NCI-H1092 (cell line): ENCODE data around the gene DHRS3.
A peak's percentile ranks its signal among the peaks of the same experiment; 100 is the strongest.

Experiments used
- DNase-seq: peaks from one replicate; lab custom pipeline; 2025; lab: John Stamatoyannopoulos, UW

Gene DHRS3

DNA sequence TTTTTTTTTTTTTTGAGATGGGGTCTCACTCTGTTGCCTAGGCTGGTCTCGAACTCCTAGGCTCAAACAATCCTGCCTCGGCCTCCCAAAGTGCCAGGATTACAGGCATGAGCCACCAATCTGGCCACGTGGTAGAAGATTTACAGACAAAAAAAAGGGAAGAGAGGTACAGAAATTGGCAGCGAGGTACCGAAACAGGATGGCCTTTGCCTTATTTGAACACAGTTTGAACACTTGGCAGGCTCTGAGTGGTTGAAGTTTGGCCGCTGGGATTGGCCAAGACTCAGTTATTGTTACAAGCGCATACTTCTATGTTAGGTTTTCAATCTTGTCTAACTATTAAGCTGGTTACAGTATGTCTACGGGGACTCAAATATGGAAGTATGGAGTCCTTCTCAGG lies 19.7 kb upstream of the DHRS3 start:
- DNase-seq: no peak

DNA sequence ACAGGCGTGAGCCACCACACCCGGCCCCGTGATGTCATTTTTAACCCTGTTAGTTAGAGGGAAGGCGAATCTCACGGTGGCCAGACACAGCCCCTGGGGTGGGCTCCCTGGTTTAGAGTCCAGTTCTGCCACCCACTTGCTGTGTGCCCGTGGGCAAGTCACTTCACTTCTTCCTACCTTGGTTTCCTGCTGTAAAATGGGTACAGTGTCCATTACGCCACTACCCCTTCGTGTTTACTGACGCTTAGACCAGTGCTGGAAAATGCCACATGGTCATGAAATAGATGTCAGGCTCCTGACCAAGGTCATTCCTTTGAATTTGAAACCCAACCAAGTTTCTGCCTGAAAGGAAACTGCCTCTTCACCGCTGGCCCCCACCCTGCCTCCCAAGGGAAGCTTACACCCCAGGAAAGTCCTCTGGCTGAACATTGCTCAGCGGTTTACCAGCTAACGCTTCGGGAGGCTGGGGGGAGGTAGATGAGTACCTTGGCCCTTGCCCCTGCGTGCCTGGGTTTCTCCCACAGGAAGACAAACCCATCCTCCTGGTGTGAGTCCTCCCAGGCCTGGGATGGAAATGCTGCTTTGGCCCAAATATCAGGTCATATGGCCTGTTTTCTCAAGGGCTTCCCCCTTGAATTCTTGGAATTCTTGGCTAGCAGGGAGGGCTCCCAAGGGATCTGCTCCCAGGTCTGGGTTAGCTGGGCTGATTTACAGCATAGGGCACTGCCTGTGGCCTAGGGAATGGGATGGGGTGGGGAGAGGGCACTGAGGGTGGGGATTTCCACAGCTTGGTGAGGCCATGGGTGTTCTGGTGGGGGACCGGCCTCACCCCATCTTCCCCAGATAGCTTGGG lies 18.3 kb upstream of the DHRS3 start:
- DNase-seq: no peak

DNA sequence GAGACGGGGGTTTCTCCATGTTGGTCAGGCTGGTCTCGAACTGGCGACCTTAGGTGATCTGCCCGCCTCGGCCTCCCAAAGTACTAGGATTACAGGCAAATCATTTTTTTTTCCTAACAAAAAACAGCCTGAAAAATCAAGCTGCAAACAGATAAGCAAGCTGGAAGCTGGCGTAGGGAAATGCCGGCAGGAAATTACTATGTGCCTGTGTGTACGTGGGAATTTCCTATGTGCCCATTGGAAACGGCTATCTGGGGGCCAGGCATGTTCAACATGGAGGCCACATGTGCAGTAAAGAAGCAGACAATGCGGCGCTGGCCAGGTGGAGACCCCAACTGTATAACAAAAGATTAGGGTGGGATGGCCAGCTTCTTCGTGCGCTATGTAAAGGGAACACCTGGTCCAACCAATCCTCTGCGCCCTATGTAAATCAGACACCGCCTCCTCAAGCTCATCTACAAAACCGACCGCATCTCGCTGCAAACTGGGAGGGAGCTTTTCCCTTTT lies 16.7 kb upstream of the DHRS3 start:
- DNase-seq: no peak

DNA sequence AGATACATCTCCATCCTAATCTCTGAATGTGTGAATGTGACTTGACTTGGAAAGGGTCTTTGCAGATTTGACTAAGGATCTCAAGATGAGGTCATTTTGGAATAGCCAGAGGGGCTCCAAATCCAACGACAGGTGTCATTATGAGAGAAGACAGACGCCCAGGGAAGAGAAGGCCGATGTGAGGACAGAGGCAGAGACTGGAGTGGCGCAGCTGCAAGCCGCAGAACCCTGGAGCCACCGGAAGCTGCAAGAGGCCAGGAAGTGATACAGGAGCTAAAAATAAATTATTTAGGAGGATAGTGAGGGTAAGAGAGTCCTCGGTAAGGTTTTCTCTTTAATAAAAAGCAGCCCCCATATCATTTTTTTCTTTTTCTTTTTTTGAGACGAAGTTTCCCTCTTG lies 16.1 kb upstream of the DHRS3 start:
- no peak for DNase-seq

DNA sequence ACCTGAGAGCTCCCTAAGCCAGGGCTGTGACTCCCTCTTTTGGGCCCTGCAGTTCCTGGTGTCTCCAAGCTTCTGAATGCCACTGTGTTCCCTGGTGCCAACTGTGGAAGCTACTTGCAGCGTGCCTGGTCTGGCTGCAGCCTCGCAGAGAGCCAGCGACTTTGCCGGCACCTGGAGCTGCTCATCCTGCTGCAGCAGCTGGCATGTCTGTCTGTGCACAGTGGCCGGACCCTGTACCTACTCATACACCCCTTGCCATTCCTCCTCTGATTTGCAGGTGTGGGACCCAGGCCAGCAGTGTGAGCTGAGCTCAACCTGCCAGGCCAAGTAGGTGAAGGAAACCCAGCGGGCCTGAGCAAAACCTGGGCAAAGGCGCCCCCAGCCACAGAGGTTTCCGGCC lies 13.6 kb upstream of the DHRS3 start:
- DNase-seq: no peak

DNA sequence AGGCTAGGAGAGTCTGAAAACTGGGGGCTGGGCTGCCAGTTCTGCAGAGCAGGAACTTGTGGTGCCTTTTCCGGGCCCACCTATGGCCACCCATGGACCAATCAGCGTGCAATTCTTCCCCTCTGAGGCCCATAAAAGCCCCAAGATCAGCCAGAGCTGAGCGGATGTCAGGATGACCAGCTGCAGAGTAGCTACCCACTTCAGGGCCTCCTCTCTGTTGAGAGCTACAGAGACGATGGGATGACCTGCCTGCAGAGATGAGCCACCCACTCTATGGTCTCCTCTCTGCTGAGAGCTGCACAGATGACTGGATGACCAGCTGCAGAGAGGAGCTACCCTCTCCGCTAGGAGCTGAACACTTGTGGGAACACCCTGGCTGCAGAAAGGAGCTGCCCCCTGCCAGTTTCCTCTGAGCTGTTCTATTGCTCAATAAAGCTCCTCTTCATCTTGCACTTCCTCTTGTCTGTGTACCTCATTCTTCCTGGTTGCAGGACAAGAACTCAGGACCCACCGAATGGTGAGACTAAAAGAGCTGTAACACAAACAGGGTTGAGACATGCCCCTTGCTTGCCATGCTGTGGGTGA lies 13.0 kb upstream of the DHRS3 start:
- no peak for DNase-seq

DNA sequence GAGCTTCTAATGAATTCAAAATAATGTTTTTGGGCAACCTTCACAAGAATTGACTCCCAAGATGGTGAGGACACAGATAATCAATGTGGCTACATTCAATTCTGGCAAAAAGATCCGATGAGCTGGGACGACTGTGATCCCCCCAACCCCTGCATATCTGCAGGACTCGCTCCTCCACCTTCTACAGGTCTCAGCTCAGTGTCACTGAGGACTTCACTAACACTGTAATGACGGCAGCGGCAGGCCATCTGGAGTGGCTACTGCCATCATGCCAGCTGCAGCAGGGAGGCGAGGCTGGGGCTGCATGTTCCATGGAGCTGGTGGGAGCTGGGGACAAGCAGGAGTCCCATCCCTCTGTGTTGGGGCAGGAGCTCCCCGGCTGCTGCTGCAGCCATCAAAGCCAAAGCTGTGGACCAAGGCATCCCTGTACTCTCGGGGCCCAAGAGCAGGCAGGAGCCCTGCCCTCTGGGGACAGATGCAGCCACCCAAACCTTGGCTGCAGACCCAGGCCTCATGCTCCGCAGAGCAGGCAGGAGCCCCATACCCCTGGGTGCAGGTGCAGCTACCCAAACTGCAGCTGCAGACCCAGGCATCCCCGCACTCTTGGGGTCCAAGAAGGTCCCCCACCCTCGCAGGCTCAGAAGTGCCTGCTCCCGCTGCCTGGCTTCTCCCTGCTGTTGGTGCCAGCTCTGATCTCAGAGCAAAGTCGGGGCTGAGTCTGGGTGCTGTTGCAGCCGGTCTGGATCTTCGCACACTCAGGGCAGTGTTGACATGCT lies 12.2 kb upstream of the DHRS3 start:
- no peak for DNase-seq

DNA sequence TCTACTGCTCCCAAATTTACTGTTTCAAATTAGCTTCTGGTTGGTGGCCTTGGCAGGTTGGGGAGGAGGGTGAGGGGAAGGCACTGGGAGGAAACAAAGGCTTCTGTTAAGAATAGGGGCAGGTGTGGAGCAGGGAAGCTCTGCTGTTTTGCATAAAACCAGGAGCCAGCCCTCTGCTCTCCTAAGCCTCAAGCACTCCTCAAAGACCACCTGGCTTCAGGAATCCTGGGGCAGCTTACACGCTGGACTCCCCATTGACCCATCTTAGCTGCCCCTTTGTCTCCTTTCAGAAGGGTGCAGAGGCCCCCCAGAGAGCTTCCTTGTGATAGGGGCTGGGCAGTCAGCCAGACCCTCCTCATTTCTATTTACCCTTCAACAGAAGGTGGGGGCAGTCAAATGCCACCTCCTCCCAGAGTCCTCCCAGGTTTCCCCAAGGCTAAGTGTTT lies 11.5 kb upstream of the DHRS3 start:
- peak; percentile 73 for DNase-seq

DNA sequence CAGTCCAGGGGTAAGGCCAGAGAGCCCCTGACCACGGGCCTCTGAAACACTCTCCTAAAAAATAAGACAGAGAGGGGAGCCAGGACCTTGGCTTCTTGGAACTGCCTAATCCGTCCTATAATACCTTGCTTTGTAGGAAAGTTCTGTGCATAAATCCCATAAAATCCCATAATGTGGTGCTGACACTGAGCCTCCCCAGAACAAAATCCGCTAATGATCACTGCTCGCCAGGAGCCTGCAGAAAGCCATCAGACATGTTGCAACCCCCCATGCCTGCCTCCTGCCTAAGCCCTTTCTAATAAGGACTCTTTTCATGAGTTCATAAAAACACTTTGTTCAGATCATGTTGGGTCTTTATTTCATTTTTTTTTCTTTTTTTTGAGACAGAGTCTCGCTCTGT lies 9.3 kb upstream of the DHRS3 start:
- no peak for DNase-seq

DNA sequence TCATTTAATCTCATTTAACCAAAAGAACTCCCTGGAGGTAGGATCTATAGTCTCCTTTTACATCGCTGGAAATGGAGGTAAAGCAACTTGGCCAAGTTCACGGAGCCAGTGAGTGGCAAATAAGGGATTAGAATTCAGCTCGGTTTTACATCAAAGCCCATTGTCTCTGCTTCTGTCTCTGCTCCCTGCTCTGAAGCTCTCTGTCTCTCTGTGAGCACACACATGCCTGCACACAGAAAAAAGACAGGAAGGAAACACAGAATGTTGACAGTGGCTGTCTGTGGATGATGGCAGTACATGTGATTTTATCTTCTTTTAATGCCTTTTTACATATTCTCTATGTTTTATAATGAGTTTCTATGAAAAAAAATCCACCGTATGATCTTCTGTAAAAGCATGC lies 8.9 kb upstream of the DHRS3 start:
- DNase-seq: no peak

DNA sequence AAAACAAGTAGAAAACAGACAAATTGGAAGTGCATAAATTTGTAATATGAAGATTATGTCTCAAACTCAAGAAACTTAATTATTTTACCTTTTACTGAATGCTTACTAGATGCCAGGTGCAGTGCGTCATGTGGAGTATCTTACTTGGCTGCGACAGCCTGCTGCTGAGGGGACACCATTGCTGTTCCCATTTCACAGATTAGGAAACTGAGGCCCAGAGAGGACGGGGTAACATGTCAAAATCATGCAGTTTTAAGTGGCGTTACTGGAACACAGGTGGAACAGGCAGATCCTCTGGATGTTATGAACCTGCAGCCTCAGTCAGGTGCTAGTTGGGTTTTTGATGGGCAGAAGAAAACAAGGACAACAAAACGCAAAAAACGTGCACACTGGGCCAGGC lies 7.3 kb upstream of the DHRS3 start:
- DNase-seq: no peak

DNA sequence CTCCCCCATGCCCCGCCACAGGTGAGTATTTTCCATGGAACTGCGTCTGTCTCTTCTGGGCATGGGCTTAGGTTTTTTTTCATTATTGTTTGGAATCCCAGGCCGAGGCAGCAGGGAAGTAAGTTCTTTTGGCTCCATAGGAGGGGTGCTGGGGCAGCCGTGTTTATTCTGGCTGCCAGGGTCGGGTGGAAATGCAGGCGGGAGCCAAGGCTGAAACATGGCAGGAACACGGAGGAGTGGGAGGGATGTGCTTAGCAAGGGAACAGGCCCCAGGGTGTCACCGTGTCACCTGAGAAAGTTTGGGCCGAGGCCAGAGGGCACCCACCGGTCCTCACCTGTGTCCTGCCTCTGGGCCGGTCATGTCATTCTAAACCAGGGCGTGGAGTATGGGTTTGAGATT lies 4.5 kb upstream of the DHRS3 start:
- DNase-seq: no peak

DNA sequence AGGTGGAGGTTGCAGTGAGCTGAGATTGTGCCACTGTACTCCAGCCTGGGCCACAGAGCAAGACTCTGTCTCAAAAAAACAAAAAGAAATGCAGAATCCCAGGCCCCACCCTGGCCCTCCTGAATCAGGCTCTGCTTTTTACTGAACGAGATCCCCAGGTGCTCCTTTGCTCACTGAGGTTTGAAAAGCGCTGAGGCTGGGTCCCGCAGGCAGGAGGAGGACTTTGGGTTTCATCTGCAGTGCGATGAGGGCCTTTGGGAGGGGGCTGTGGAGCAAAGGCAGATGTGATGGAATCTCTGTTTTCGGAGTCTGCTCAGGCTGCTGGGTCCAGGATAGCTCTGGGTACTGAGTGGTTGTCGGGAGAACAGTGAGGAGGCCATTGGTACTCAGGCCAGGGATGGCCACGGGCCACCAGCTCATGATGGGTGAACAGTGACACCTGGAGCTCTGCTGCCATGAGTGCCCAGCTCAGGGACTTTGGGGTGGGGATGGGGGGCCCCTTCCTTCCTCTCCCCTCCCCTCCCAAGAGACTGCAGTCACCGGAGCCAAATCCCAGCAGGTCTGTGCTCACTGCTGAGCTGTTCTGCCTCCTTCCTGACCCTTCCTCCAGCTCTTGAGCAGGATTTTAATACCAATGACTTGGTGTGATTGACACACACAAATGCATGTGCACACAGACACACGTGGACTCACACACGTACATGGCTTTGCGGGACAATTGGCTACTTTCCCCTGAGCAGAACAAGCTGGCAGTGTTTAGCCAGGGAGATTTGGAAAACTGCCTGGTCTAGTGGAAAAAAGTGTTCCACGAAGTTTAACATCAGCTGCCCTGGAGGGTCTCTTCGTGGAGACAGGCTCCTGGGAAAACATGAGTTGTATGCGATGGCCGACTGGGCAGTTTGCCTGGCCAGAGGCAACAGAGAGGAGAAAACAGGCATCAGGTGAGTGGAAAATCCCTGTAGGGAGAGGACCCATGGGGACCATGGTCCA lies 3.6 kb upstream of the DHRS3 start:
- DNase-seq: no peak

DNA sequence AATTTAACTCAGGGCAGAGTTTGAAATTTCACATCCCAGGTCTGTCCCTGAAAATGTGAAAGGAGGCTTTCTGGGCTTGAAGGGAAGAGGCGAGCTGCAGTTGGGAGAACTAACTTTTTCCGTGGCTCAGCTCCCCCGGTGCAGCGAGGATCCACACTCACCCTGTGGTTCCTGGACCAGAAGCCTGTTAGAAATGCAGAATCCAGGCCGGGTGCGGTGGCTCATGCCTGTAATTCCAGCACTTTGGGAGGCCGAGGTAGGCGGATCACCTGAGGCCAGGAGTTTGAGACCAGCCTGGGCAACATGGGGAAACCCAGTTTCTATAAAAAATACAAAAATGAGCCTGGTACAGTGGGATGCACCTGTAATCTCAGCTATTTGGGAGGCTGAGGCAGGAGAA lies 2.9 kb upstream of the DHRS3 start:
- DNase-seq: no peak

DNA sequence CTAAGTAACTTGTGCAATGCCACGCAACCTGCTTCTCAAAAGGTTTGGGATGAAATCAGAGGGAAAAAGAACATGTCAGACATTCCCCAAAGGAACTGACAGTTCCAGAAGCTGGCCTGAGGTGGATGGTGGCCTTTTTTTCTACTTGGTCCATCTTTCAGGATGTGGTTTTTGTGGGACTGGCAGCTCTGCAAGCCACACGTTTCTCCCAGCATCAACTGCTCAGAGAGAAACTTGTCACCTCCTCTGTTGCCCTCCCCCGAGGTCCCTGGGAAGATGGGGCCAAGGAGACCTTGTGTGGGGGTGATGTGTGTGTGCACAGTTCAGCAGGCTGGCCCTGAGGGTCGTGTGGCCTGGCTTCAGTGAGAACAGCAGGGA lies 2.5 kb upstream of the DHRS3 start:
- DNase-seq: no peak

DNA sequence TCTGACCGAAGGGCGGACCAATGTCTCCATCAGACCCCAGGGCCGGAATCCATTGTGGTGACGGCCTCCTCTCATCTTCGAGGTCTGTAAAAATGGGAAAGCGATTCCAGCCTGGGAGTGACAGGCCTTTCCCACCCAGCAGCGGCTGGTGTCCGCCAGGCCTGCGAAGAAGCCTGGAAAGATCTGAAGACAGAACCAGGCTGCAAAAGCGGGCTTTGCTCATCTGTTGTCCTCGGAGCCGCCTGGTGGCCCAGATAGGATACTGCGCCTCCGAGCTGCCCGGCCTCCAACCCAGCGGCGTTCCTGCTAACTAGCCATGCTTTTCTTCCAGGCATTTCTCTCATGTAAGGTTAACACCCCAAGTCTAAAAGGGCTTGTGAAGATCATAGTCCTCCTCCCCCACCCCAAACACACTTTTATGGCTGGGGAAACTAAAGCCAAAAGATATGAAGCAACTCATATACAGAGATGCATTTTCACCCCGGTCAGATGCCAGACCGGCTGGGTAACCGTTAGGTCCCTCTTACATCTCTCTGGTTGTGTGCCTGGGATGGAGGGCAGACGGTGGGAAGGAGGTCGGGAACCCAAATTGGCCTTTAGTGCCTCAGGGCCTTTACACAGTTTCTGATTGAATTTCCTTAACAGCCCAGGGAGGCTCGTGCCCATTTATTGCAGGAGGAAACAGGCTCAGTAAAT lies 1.9 kb upstream of the DHRS3 start:
- peak; percentile 85 for DNase-seq

DNA sequence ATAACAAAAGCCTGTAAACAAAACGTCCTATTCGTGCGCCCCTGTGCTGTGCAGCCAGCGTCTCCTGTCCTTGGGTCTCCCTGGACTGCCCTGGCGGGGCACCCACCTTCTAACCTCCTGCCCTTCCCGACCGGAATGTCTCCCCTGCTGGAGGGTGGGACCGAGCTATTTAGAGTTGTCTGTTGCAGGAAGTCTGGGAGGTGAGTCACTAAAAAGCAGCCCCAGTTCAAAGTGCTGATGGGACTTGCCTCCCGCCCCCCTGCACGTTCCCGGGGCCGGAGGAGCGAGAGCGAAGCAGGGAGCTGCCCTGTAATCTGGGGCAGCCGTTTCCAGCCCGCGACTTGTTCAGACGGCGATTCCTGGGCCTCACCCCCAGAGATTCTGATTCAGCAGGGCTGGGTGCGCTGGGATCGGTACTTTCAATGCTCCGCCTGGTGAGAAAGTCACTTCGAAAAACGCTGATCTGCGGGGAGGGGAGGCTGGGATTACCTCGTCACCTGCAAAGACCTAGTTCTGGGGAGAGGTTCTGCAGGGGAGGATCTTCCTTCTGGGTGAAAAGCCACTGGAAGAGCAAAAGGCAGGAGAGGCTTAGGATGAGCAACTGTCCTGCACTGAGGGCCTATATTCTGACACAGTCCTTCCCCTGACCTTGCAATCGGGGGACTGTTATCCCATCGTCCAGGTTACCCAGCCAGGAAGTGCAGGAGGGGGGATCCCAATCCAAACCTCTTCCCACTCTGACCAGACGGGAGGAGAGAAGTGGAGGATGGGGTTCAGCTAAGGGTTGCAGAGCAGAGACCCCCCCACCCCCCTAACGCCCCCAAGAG lies 1.2 kb upstream of the DHRS3 start:
- DNase-seq: peak; percentile 41

DNA sequence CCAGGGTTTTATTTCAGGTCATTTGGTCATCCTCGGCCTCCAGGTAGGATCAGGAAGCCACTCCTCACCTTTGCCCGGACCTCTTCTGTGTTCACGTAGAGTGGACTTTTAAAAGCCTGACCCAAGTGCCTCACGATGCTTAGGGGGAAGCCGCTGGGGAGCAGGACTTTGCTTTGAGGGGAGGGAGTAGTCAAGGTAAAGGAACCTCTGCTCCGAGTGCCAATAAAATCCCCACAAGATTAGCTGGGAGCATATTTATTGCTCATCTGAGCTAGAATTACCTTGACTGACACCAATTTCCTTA lies 603 bp upstream of the DHRS3 start:
- DNase-seq: no peak

DNA sequence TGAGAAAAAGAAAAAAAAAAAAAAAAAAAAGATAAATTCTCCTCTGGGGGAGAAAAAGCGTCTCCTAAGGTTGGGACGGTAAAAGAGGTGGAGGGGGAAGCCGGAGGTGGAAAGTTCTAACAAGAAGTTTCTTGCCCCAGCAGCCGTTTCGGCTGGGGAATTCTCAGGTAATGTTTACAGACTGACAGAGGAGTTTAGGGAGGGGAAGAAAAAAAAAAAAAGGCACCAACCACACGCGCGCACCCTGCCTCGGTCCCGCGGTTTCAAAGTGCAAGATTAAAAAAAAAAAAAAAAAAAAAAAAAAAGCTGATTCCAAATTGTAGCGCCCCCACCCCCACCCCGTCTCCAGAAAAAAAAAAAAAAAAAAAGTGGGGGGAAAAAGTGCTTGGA lies 504 bp downstream of the DHRS3 start:
- DNase-seq: no peak

DNA sequence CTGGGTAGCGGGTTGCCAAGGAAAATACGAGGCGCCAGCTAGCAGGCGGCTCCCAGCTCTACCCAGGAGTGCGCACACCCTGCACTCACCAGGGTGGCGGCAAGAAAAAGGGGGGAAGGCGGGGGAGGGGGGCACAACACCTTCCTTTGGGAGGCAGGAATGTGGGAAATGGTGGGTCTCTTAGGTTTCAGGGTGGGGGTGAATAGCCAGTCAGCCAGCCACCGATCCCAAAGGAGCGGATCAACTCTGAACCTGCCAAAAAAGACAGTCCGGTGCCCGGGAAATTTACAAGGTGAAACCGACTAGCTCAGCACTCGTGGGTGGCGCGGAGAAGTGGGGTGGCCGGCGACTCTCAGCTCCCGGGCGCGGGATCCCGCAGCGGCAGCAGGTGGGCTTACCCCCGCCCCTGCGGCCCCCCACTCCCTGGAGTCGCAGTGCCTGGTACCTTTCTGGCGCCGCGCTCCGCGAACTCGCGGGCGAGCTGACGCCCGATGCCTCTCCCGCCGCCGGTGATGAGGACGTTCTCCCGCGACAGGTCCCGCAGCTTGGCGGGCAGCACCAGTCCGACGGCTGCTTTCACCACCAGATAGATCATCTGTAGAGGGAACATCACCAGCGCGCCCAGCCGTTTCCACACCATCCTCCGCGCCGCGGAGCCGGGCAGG lies 1.2 kb downstream of the DHRS3 start:
- peak; percentile 55 for DNase-seq
